OCI-LY7 (cell line): ENCODE data around the gene GATA3.

Experiments used
- EZH2phosphoT487 ChIP-seq: fragments of 200-600 bp; sonication (generic); IDR thresholded peaks from 2 replicates; pipeline ENCODE4 v1.6.1; 2018; ENCODE audit warnings: low read depth, borderline replicate concordance, mild to moderate bottlenecking, mixed run types, antibody characterized with exemption, low read length, moderate library complexity, mixed read lengths
- TF ChIP-seq, protein P1 (sequence below): fragments of 200-600 bp; sonication (generic); conservative IDR thresholded peaks from 2 replicates; pipeline ENCODE4 v1.5.1; 2014; ENCODE audit warnings: mild to moderate bottlenecking, antibody characterized with exemption, low read length, moderate library complexity, mixed read lengths

DNA sequence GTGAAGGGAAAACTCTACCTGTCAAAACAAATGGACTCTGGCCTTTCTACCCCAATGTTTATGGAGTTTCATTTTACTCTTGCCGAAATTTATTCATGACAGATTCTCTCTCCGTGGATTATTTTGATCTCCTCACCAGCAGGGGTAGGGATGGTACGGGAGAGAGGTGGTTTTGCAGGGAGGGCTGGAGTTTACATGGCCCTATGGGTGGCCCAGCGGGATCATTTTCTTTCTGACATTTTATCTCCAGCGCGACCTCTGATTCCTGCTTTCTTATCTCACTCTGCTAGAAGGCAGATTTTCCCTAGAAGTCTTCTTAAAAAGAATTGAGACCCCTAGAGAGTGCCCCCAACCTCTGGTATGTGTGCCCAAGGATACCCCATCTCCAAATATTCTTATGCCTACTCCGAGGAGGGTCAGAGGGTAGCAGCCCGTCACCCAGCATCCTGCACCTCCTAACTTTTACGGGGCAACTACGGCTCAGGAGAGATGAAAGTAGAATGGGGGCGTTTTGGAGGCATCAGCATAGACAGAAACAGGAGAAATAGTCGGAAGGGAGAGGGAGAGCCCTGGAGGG lies 10.1 kb upstream of the GATA3 start:
- TF ChIP-seq, protein P1, sequence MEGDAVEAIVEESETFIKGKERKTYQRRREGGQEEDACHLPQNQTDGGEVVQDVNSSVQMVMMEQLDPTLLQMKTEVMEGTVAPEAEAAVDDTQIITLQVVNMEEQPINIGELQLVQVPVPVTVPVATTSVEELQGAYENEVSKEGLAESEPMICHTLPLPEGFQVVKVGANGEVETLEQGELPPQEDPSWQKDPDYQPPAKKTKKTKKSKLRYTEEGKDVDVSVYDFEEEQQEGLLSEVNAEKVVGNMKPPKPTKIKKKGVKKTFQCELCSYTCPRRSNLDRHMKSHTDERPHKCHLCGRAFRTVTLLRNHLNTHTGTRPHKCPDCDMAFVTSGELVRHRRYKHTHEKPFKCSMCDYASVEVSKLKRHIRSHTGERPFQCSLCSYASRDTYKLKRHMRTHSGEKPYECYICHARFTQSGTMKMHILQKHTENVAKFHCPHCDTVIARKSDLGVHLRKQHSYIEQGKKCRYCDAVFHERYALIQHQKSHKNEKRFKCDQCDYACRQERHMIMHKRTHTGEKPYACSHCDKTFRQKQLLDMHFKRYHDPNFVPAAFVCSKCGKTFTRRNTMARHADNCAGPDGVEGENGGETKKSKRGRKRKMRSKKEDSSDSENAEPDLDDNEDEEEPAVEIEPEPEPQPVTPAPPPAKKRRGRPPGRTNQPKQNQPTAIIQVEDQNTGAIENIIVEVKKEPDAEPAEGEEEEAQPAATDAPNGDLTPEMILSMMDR = no peak
- TF ChIP-seq EZH2phosphoT487 = no peak
